Upper lobe of left lung (tissue), 6 donors: Measurements from ENCODE around the gene CPSF7. TPM values are rescaled to one million over a fixed set of nuclear protein-coding genes. Genes with fewer than 3 reads are reported as not detected.

Experiments used
- ATAC-seq, 2 donors: fragments of 200-7000 bp; cut with Tn5 transposase; one replicate each; pipeline ENCODE4 v1.9.1; 2022; ENCODE audit warnings: mild to moderate bottlenecking in 2 of 2, moderate library complexity in 2 of 2; ENCODE audit not compliant: low FRiP score in 2 of 2
- DNase-seq, 2 donors: peaks; one replicate each; pipeline ENCODE4 v3.0.0-alpha.2; 2019 to 2020
- H3K27ac ChIP-seq, 4 donors: fragments of 200-600 bp; sonication (generic); one replicate each; pipeline ENCODE4 v1.5.1; 2016 to 2019
- H3K27me3 ChIP-seq, 4 donors: fragments of 200-600 bp; sonication (generic); one replicate each; pipeline ENCODE4 v1.5.1; 2017 to 2019
- H3K36me3 ChIP-seq, 4 donors: fragments of 200-600 bp; sonication (generic); one replicate each; pipeline ENCODE4 v1.5.1; 2016 to 2019
- H3K4me1 ChIP-seq, 4 donors: fragments of 200-600 bp; sonication (generic); one replicate each; pipeline ENCODE4 v1.5.1; 2018 to 2019
- H3K4me3 ChIP-seq, 4 donors: fragments of 200-600 bp; sonication (generic); one replicate each; pipeline ENCODE4 v1.5.1; 2017 to 2019; ENCODE audit warnings: mild to moderate bottlenecking in 2 of 4, moderate library complexity in 1 of 4
- H3K9me3 ChIP-seq, 4 donors: fragments of 200-600 bp; sonication (generic); one replicate each; pipeline ENCODE4 v1.5.1; 2018 to 2019
- EP300 ChIP-seq, 4 donors: sonication (generic); formaldehyde crosslinking; IDR thresholded peaks; one replicate each; pipeline ENCODE4 v1.5.1; 2017; ENCODE audit warnings: antibody characterized with exemption in 4 of 4, control low read depth in 2 of 4
- POLR2A ChIP-seq, 4 donors: fragments of 450-650 bp; IDR thresholded peaks; one replicate each; pipeline ENCODE4 v1.5.1; 2016 to 2017; ENCODE audit warnings: antibody characterized with exemption in 4 of 4, mild to moderate bottlenecking in 2 of 4
- POLR2AphosphoS5 ChIP-seq, 2 donors: sonication (generic); formaldehyde crosslinking; IDR thresholded peaks; one replicate each; pipeline ENCODE4 v1.5.1; 2017; ENCODE audit warnings: antibody characterized with exemption in 2 of 2
- WGBS, 2 donors: methylation state at CpG; one replicate each; pipeline ENCODE4 v1.1.5; 2017 to 2018; 5-methylcytosine and 5-hydroxymethylcytosine counted together
- total RNA-seq, 6 donors: library from RNA; depleted of rRNA in 4 of 6; stranded (reverse); fragments of >200 nt in 4 of 6; gene quantifications; one replicate each; pipeline versions ENCODE4 v1.1.0 to v1.2.1, GENCODE V29; 2016 to 2021
- TF ChIP-seq, protein P1 (sequence below), 6 experiments: fragments of 450-650 bp in 4 of 6; fragments of 200-600 bp in 2 of 6; sonication (generic) in 2 of 6; IDR thresholded peaks; one replicate each; pipeline ENCODE4 v1.5.1; 2016 to 2019; ENCODE audit warnings: antibody characterized with exemption in 6 of 6
- donor health status: DM: no; HTN: no; CAD: no; lungs with moderate emphysema.
- donor health status: DM: no; HTN: yes; CAD: no; lungs with severe emphysema.

Gene CPSF7
- total RNA-seq, 6 donors from 2014 or later = 34.5 to 81.7 (median 57.1) TPM

DNA sequence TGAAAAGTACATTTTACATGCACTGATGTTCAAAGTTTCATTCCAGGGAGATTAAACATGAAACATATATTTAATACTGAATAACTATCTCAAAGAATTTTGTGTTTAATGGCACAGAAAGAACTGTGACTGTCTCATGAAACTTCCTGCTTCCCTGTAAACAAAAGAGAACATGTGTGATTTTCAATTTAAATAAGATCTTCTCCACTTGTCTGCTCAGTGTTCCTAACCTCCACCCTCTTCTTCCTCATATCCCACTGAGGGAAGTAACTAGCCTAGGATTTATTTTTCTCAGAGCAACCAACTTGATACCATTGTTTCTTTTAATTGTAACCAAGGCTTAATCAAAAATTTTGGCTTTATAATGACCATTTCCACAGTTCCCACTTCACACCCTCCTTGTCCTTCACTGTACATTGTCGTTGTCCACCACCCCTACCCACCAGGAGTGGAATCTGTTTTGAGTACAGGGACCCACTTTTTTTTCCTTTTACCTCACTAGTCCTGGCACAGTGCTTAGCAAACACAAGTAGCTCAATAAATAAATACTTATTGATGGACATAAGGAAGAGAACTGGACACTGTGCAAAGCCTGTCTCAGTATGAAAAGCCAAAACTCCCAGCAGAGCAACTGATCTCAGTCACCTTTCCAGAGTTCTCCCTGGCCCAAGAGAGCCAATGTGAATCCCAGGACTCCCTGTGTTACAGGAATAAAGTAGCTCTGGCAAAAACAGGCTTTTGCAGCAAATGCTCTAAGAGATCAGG, 4.2 kb downstream of the CPSF7 start:
- H3K9me3 ChIP-seq = no peaks in the 10 kb centered on the region
- no peaks in the 10 kb centered on the region for H3K27me3 ChIP-seq
- 83 to 94% methylated on average over 1 of the region's 1 CpG for WGBS, 2 donors
- TF ChIP-seq POLR2A (IDR thresholded peaks at IDR 0.05) = no peak
- TF ChIP-seq POLR2AphosphoS5 (IDR thresholded peaks at IDR 0.05) = no peak
- TF ChIP-seq EP300 (IDR thresholded peaks at IDR 0.05) = no peak
- TF ChIP-seq, protein P1, sequence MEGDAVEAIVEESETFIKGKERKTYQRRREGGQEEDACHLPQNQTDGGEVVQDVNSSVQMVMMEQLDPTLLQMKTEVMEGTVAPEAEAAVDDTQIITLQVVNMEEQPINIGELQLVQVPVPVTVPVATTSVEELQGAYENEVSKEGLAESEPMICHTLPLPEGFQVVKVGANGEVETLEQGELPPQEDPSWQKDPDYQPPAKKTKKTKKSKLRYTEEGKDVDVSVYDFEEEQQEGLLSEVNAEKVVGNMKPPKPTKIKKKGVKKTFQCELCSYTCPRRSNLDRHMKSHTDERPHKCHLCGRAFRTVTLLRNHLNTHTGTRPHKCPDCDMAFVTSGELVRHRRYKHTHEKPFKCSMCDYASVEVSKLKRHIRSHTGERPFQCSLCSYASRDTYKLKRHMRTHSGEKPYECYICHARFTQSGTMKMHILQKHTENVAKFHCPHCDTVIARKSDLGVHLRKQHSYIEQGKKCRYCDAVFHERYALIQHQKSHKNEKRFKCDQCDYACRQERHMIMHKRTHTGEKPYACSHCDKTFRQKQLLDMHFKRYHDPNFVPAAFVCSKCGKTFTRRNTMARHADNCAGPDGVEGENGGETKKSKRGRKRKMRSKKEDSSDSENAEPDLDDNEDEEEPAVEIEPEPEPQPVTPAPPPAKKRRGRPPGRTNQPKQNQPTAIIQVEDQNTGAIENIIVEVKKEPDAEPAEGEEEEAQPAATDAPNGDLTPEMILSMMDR (IDR thresholded peaks at IDR 0.05) = no peak
- DNase-seq = no peak
- H3K4me3 ChIP-seq = no peak overlapping the region
- no peak overlapping the region for H3K27ac ChIP-seq
- ATAC-seq = no peak
- peaks cover 8 to 79% (median 60%) of the 10 kb centered on the region in 4 donors for H3K36me3 ChIP-seq
- H3K4me1 ChIP-seq = peaks cover 19 to 52% (median 25%) of the 10 kb centered on the region in 4 donors

- DNase-seq (no peak), ATAC-seq (no peak)
- H3K27me3 ChIP-seq = no peaks in the 10 kb centered on the region
- no peaks in the 10 kb centered on the region for H3K9me3 ChIP-seq
- peaks cover 8 to 46% (median 16%) of the 10 kb centered on the region in 4 donors for H3K4me1 ChIP-seq
- no peak overlapping the region for H3K27ac ChIP-seq
- peaks cover 28 to 98% (median 77%) of the 10 kb centered on the region in 4 donors for H3K36me3 ChIP-seq
- 94 to 95% methylated on average over 3 of the region's 3 CpGs for WGBS, 2 donors
- TF ChIP-seq EP300 (IDR thresholded peaks at IDR 0.05) = no peak
- no peak for TF ChIP-seq POLR2AphosphoS5 (IDR thresholded peaks at IDR 0.05)
- no peak for TF ChIP-seq POLR2A (IDR thresholded peaks at IDR 0.05)
- TF ChIP-seq, protein P1 (IDR thresholded peaks at IDR 0.05) = no peak
- no peak overlapping the region for H3K4me3 ChIP-seq
Measured at GRCh38 chr11:61422226-61422625, 7.5 kb downstream of the CPSF7 start.

- peaks cover 53 to 98% (median 78%) of the 10 kb centered on the region in 4 donors for H3K36me3 ChIP-seq
- DNase-seq (no peak), ATAC-seq (no peak)
- no peaks in the 10 kb centered on the region for H3K9me3 ChIP-seq
- no peak for TF ChIP-seq EP300 (IDR thresholded peaks at IDR 0.05)
- no peak for TF ChIP-seq POLR2AphosphoS5 (IDR thresholded peaks at IDR 0.05)
- TF ChIP-seq POLR2A (IDR thresholded peaks at IDR 0.05) = no peak
- TF ChIP-seq, protein P1 (IDR thresholded peaks at IDR 0.05) = no peak
- no peak overlapping the region for H3K4me3 ChIP-seq
- no peaks in the 10 kb centered on the region for H3K27me3 ChIP-seq
- H3K4me1 ChIP-seq = peaks cover 0 to 27% (median 11%) of the 10 kb centered on the region in 4 donors
- H3K27ac ChIP-seq = peak overlapping the region; percentile 30 to 65 (median 50)
Measured at GRCh38 chr11:61418136-61418535, 11.6 kb downstream of the CPSF7 start.

GRCh38 chr11:61417670-61418069, 12.1 kb downstream of the CPSF7 start:
- ATAC-seq (peak in 1 of 2 donors; percentile 73), DNase-seq (no peak)
- Histone ChIP-seq H3K27me3 (no peaks in the 10 kb centered on the region), H3K36me3 (peaks cover 57 to 100% (median 82%) of the 10 kb centered on the region in 4 donors), H3K9me3 (no peaks in the 10 kb centered on the region), H3K27ac (peak overlapping the region; percentile 30 to 65 (median 50)), H3K4me3 (no peak overlapping the region), H3K4me1 (peaks cover 0 to 25% (median 11%) of the 10 kb centered on the region in 4 donors)
- 45 to 62% methylated on average over 2 of the region's 2 CpGs for WGBS, 2 donors
- TF ChIP-seq EP300 (IDR thresholded peaks at IDR 0.05) (no peak), POLR2AphosphoS5 (IDR thresholded peaks at IDR 0.05) (no peak), POLR2A (IDR thresholded peaks at IDR 0.05) (no peak)
- TF ChIP-seq, protein P1 (IDR thresholded peaks at IDR 0.05) = no peak
